Panc1 (cell line): ENCODE measurements around the gene NDUFAF4. TPM values are rescaled to one million over a fixed set of nuclear protein-coding genes. Genes with fewer than 3 reads are reported as not detected.

Experiments used
- ATAC-seq: fragments of 200-7000 bp; cut with Tn5 transposase; 2 replicates; pipeline ENCODE4 v1.9.1; 2020; ENCODE audit warnings: mild to moderate bottlenecking, moderate library complexity
- BruUV-seq: library from RNA; stranded (reverse); fragments of 400-500 nt; replicated peaks from 2 replicates; lab custom pipeline; 2021; lab: Mats Ljungman, UMichigan
- CTCF ChIA-PET: fragments of 300-600 bp; sonication (Branson Sonifier 250); formaldehyde crosslinking; loops from one replicate; lab custom pipeline; 2022; ENCODE audit warnings: antibody characterized with exemption; lab: Charles Lee
- POLR2A ChIA-PET: fragments of 300-600 bp; sonication (Branson Sonifier 250); formaldehyde crosslinking; loops from one replicate; lab custom pipeline; 2022; ENCODE audit warnings: antibody characterized with exemption; lab: Charles Lee
- DNase-seq: peaks from one replicate; pipeline ENCODE4 v3.0.0-alpha.2; 2010; ENCODE audit warnings: low read depth, low spot score
- H3K27ac ChIP-seq: 2 replicates; pipeline ENCODE4 v1.5.1; 2011; ENCODE audit warnings: mild to moderate bottlenecking, low read length, inconsistent platforms
- H3K27me3 ChIP-seq: fragments of 200-500 bp; sonication (Bioruptor generic); 2 replicates; pipeline ENCODE4 v1.6.0; 2014; ENCODE audit warnings: low read length, inconsistent platforms; ENCODE audit not compliant: control insufficient read depth, insufficient read depth
- H3K36me3 ChIP-seq: fragments of 200-500 bp; sonication (Bioruptor generic); 2 replicates; pipeline ENCODE4 v1.5.1; 2014; ENCODE audit warnings: inconsistent platforms, mild to moderate bottlenecking, low read length, moderate library complexity; ENCODE audit not compliant: control insufficient read depth, insufficient read depth
- H3K4me1 ChIP-seq: 2 replicates; pipeline ENCODE4 v1.5.1; 2011; ENCODE audit warnings: inconsistent platforms, mild to moderate bottlenecking, low read length, moderate library complexity; ENCODE audit not compliant: control insufficient read depth, insufficient read depth
- H3K4me3 ChIP-seq, 2 experiments: 2 replicates each; pipeline ENCODE4 v1.5.1; 2011 to 2012; ENCODE audit warnings: low read depth in 2 of 2, low read length in 2 of 2, mild to moderate bottlenecking in 2 of 2, inconsistent platforms in 1 of 2, moderate library complexity in 1 of 2
- H3K9me3 ChIP-seq: fragments of 200-500 bp; sonication (Bioruptor generic); 2 replicates; pipeline ENCODE4 v1.5.1; 2014; ENCODE audit warnings: low read depth, mild to moderate bottlenecking, inconsistent platforms, low read length, moderate library complexity; ENCODE audit not compliant: control insufficient read depth, insufficient read depth
- CTCF ChIP-seq: fragments of 450-650 bp; IDR thresholded peaks from 2 replicates; pipeline ENCODE4 v1.5.1; 2017; ENCODE audit warnings: mild to moderate bottlenecking
- POLR2AphosphoS5 ChIP-seq: IDR thresholded peaks from 2 replicates; pipeline ENCODE4 v1.6.1; 2012; ENCODE audit warnings: mild to moderate bottlenecking, low read depth, low read length, moderate library complexity
- REST ChIP-seq, 2 experiments: IDR thresholded peaks; 2 replicates each; pipeline ENCODE4 v1.6.1; 2011 to 2012; ENCODE audit warnings: low read depth in 2 of 2, control low read depth in 1 of 2, low read length in 1 of 2, mild to moderate bottlenecking in 1 of 2, moderate library complexity in 1 of 2; ENCODE audit not compliant: insufficient read depth in 1 of 2
- SIN3A ChIP-seq: IDR thresholded peaks from 2 replicates; pipeline ENCODE4 v1.6.1; 2012; ENCODE audit warnings: low read depth, mild to moderate bottlenecking, low read length, moderate library complexity, borderline replicate concordance; ENCODE audit not compliant: insufficient read depth
- TCF7L2 ChIP-seq: IDR thresholded peaks from 2 replicates; pipeline ENCODE4 v1.6.1; 2011; ENCODE audit warnings: mild to moderate bottlenecking, low read depth, low read length, inconsistent platforms
- in situ Hi-C: cut with HindIII; loops from 2 replicates; pipeline ENCODE4 v1.10.0; 2016; ENCODE audit warnings: low sequenced_read_pairs, low pct_unique_long_range_greater_than_20kb
- intact Hi-C: fragments of 100-400 bp; cut with micrococcal nuclease; formaldehyde crosslinking; loops from one replicate; pipeline ENCODE4 v1.10.0; 2022; ENCODE audit not compliant: unreplicated experiment
- total RNA-seq: library from RNA; stranded (reverse); gene quantifications from one replicate; pipeline ENCODE4 v1.2.1, GENCODE V29; 2021; ENCODE audit not compliant: unreplicated experiment

The NDUFAF4 gene
- total RNA-seq, 1 experiment from 2014 or later = 42.0 TPM

GRCh38 chr6:96940322-96940721 lies 42.6 kb upstream of the NDUFAF4 start:
- no peaks in the 10 kb centered on the region for H3K9me3 ChIP-seq
- no peak overlapping the region for H3K4me3 ChIP-seq
- H3K4me1 ChIP-seq = no peaks in the 10 kb centered on the region
- ATAC-seq (no peak), DNase-seq (no peak)
- in situ Hi-C loops (no loop called here), intact Hi-C loops (no loop called here)
- ChIA-PET CTCF (no interaction called here), POLR2A (no interaction called here)
- peaks cover 5% of the 10 kb centered on the region; the same call in 1 of the 2 replicates for H3K27me3 ChIP-seq
- BruUV-seq = no TSS peak
- TF ChIP-seq SIN3A = no peak
- TF ChIP-seq TCF7L2 = no peak
- TF ChIP-seq REST (IDR thresholded peaks at IDR 0.05; ENCODE audit: insufficient read depth in 1 of 2, low read depth in 2 of 2, low read length in 1 of 2) = no peak
- no peak for TF ChIP-seq POLR2AphosphoS5
- no peak for TF ChIP-seq CTCF
- H3K36me3 ChIP-seq = no peaks in the 10 kb centered on the region
- no peak overlapping the region for H3K27ac ChIP-seq

GRCh38 chr6:96939007-96939805 lies 41.5 kb upstream of the NDUFAF4 start:
- no peak overlapping the region for H3K27ac ChIP-seq
- H3K9me3 ChIP-seq = no peaks in the 10 kb centered on the region
- no peaks in the 10 kb centered on the region for H3K4me1 ChIP-seq
- no peaks in the 10 kb centered on the region for H3K36me3 ChIP-seq
- TF ChIP-seq POLR2AphosphoS5 (no peak), REST (IDR thresholded peaks at IDR 0.05; ENCODE audit: insufficient read depth in 1 of 2, low read depth in 2 of 2, low read length in 1 of 2) (no peak), CTCF (no peak), SIN3A (no peak), TCF7L2 (no peak)
- no TSS peak for BruUV-seq
- POLR2A ChIA-PET = no interaction called here
- in situ Hi-C loops = no loop called here
- CTCF ChIA-PET = no interaction called here
- peak; percentile 39 for DNase-seq
- intact Hi-C loops = no loop called here
- H3K27me3 ChIP-seq = peaks cover under 1% of the 10 kb centered on the region; the same call in 1 of the 2 replicates
- H3K4me3 ChIP-seq = no peak overlapping the region
- ATAC-seq = no peak
